Measurements from ENCODE around the gene GPC5.

DNA sequence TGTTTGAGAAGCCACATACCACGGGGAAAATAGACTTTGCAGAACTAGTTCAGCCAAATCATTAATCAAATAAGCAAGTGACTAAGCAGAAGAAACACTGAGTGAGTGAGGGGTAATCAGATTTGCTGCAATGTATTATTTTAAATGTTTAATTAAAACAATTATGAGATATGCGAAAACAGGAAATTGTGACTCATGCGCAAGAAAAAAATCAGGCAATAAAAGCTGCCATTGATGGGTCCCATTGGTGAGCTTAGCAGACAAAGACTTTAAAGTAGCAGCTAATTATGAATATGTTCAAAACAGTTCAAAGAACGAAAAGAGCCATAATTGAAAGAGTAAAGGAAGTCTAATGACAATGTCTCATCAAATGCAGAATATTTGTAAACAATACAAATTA lies 644.1 kb downstream of the GPC5 start:
- TF ChIP-seq CTCF (IDR thresholded peaks at IDR 0.05 in 2 of 3, conservative IDR thresholded peaks at IDR 0.05 in 1 of 3; ENCODE audit: insufficient read depth in 2 of 3, low read depth in 1 of 3, low read length in 3 of 3): no peak
- TF ChIP-seq, protein P1, sequence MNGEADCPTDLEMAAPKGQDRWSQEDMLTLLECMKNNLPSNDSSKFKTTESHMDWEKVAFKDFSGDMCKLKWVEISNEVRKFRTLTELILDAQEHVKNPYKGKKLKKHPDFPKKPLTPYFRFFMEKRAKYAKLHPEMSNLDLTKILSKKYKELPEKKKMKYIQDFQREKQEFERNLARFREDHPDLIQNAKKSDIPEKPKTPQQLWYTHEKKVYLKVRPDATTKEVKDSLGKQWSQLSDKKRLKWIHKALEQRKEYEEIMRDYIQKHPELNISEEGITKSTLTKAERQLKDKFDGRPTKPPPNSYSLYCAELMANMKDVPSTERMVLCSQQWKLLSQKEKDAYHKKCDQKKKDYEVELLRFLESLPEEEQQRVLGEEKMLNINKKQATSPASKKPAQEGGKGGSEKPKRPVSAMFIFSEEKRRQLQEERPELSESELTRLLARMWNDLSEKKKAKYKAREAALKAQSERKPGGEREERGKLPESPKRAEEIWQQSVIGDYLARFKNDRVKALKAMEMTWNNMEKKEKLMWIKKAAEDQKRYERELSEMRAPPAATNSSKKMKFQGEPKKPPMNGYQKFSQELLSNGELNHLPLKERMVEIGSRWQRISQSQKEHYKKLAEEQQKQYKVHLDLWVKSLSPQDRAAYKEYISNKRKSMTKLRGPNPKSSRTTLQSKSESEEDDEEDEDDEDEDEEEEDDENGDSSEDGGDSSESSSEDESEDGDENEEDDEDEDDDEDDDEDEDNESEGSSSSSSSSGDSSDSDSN (IDR thresholded peaks at IDR 0.05; ENCODE audit: borderline replicate concordance in 1 of 2, low read depth in 2 of 2, low read length in 2 of 2): no peak
- TF ChIP-seq NR2C2 (CRISPR knock-in tag; IDR thresholded peaks at IDR 0.05): no peak
- TF ChIP-seq NR2C2 (tag; IDR thresholded peaks at IDR 0.05): no peak
